Endodermal cell (in vitro differentiated cells): ENCODE results near the gene HMGA1. TPM values are rescaled to one million over a fixed set of nuclear protein-coding genes. Genes with fewer than 3 reads are reported as not detected.
A peak's percentile ranks its signal among the peaks of the same experiment; 100 is the strongest.
"Not testable (repeated sequence)": the region's sequence is repeated elsewhere in the genome, so short reads cannot be mapped to it uniquely, and the experiment has no call there.

Experiments used
- DNase-seq: peaks from one replicate; pipeline ENCODE4 v3.0.0-alpha.2; 2017
- H3K27ac ChIP-seq: 2 replicates; pipeline ENCODE4 v1.5.1; 2013; ENCODE audit warnings: mild to moderate bottlenecking, low read depth, low read length, moderate library complexity
- H3K27me3 ChIP-seq: 2 replicates; pipeline ENCODE4 v1.6.1; 2013; ENCODE audit warnings: mild to moderate bottlenecking, low read length, moderate library complexity; ENCODE audit not compliant: insufficient read depth, control insufficient read depth, poor library complexity, severe bottlenecking
- H3K36me3 ChIP-seq: 2 replicates; pipeline ENCODE4 v1.7.0; 2013; ENCODE audit warnings: mild to moderate bottlenecking, low read length, moderate library complexity; ENCODE audit not compliant: control insufficient read depth, insufficient read depth
- H3K4me1 ChIP-seq: one replicate; pipeline ENCODE4 v1.7.0; 2013; ENCODE audit warnings: low read length; ENCODE audit not compliant: control insufficient read depth, insufficient read depth
- H3K4me3 ChIP-seq: 2 replicates; pipeline ENCODE4 v1.5.1; 2013; ENCODE audit warnings: mild to moderate bottlenecking, low read length, moderate library complexity
- H3K9ac ChIP-seq: 2 replicates; pipeline ENCODE4 v1.6.1; 2013; ENCODE audit warnings: mild to moderate bottlenecking, low read length, moderate library complexity; ENCODE audit not compliant: poor library complexity, severe bottlenecking; ENCODE audit errors: extremely low read depth
- H3K9me3 ChIP-seq: 2 replicates; pipeline ENCODE4 v1.6.1; 2013; ENCODE audit warnings: mild to moderate bottlenecking, low read length, moderate library complexity; ENCODE audit not compliant: control insufficient read depth
- H3K27ac Mint-ChIP-seq: 2 replicates; pipeline ENCODE4 v1.8.0; 2020; ENCODE audit warnings: mixed read lengths
- H3K27me3 Mint-ChIP-seq: 2 replicates; pipeline ENCODE4 v1.8.0; 2021; ENCODE audit warnings: mild to moderate bottlenecking, mixed read lengths; ENCODE audit not compliant: insufficient read depth
- H3K36me3 Mint-ChIP-seq: 2 replicates; pipeline ENCODE4 v1.8.0; 2020; ENCODE audit warnings: low read depth, mixed read lengths
- H3K4me1 Mint-ChIP-seq: 2 replicates; pipeline ENCODE4 v1.8.0; 2020; ENCODE audit warnings: mixed read lengths
- H3K4me3 Mint-ChIP-seq: 2 replicates; pipeline ENCODE4 v1.8.0; 2020; ENCODE audit warnings: mild to moderate bottlenecking, moderate library complexity, mixed read lengths
- H3K9me3 Mint-ChIP-seq: 2 replicates; pipeline ENCODE4 v1.8.0; 2020; ENCODE audit warnings: mild to moderate bottlenecking, mixed read lengths
- CTCF ChIP-seq: fragments of 200-600 bp; sonication (generic); conservative IDR thresholded peaks from 2 replicates; pipeline ENCODE4 v1.5.0; 2021; ENCODE audit warnings: antibody characterized with exemption, mild to moderate bottlenecking
- WGBS, 2 experiments: methylation state at CpG; one replicate each; pipeline versions ENCODE4 v1.1.5 to v1.1.7; 2013; ENCODE audit warnings: missing lambda C conversion rate in 2 of 2, mixed read lengths in 1 of 2; ENCODE audit not compliant: insufficient coverage in 1 of 2, insufficient read length in 1 of 2; 5-methylcytosine and 5-hydroxymethylcytosine counted together
- total RNA-seq, 2 donors: library from RNA; stranded (reverse); fragmentation: NEBNext Ultra II Directional in 1 of 2; extraction: Animal tissue kit (Norgen Biotek cat#: 25700) in 1 of 2; gene quantifications; 2 replicates in 1 of 2; 3 replicates in 1 of 2; pipeline ENCODE4 v1.2.1, GENCODE V29; 2021

The HMGA1 gene
- total RNA-seq, 2 donors from 2014 or later = 1,306 to 1,595 TPM

- 91 to 98% methylated on average over 5 to 7 of the region's 7 CpGs for WGBS, 2 experiments
- Histone ChIP-seq H3K27ac (no peak overlapping the region), H3K9me3 (no peaks in the 10 kb centered on the region), H3K4me1 (peaks cover 14% of the 10 kb centered on the region), H3K27me3 (no peaks in the 10 kb centered on the region), H3K36me3 (peaks cover 60% of the 10 kb centered on the region), H3K4me3 (no peak overlapping the region), H3K9ac (no peak overlapping the region)
- H3K27ac Mint-ChIP-seq = peak overlapping the region; percentile 55
- no peak overlapping the region for H3K4me3 Mint-ChIP-seq
- no peak for DNase-seq
- TF ChIP-seq CTCF = no peak
- H3K36me3 Mint-ChIP-seq = peaks cover 66% of the 10 kb centered on the region
- H3K27me3 Mint-ChIP-seq = no peaks in the 10 kb centered on the region
- no peaks in the 10 kb centered on the region for H3K9me3 Mint-ChIP-seq
- H3K4me1 Mint-ChIP-seq = peaks cover 26% of the 10 kb centered on the region
Measured at GRCh38 chr6:34242252-34243130, 5.8 kb downstream of the HMGA1 start.

- H3K27me3 Mint-ChIP-seq = no peaks in the 10 kb centered on the region
- no peak for TF ChIP-seq CTCF
- peaks cover 14% of the 10 kb centered on the region for H3K4me1 ChIP-seq
- DNase-seq = no peak
- peaks cover 60% of the 10 kb centered on the region for H3K36me3 ChIP-seq
- WGBS, 2 experiments = 88 to 91% methylated on average over 3 to 5 of the region's 5 CpGs
- peak overlapping the region; percentile 72 for H3K27ac Mint-ChIP-seq
- H3K9me3 Mint-ChIP-seq = no peaks in the 10 kb centered on the region
- no peak overlapping the region for H3K9ac ChIP-seq
- H3K27ac ChIP-seq = no peak overlapping the region
- no peaks in the 10 kb centered on the region for H3K9me3 ChIP-seq
- peaks cover 26% of the 10 kb centered on the region for H3K4me1 Mint-ChIP-seq
- no peaks in the 10 kb centered on the region for H3K27me3 ChIP-seq
- H3K4me3 Mint-ChIP-seq = no peak overlapping the region
- peaks cover 66% of the 10 kb centered on the region for H3K36me3 Mint-ChIP-seq
- no peak overlapping the region for H3K4me3 ChIP-seq
Measured at GRCh38 chr6:34243131-34243771, 6.6 kb downstream of the HMGA1 start.

GRCh38 chr6:34243901-34244884 is 7.5 kb downstream of the HMGA1 start:
- Mint-ChIP-seq H3K27ac (peak overlapping the region; percentile 72), H3K4me3 (no peak overlapping the region), H3K27me3 (peaks cover under 1% of the 10 kb centered on the region), H3K9me3 (no peaks in the 10 kb centered on the region), H3K36me3 (peaks cover 58% of the 10 kb centered on the region), H3K4me1 (peaks cover 22% of the 10 kb centered on the region)
- Histone ChIP-seq H3K4me3 (no peak overlapping the region), H3K27ac (peak overlapping the region; percentile 68), H3K36me3 (peaks cover 55% of the 10 kb centered on the region), H3K9me3 (no peaks in the 10 kb centered on the region), H3K27me3 (no peaks in the 10 kb centered on the region), H3K4me1 (peaks cover 14% of the 10 kb centered on the region), H3K9ac (no peak overlapping the region)
- DNase-seq = peak; percentile 74
- TF ChIP-seq CTCF = peak; percentile 60
- WGBS, 2 experiments = 86% methylated on average over 19 of the region's 19 CpGs; no CpG with 5 or more reads in 1 of the 2 experiments

- H3K9me3 ChIP-seq, H3K27ac ChIP-seq, H3K9ac ChIP-seq, H3K9me3 Mint-ChIP-seq, H3K4me3 ChIP-seq, DNase-seq, H3K4me1 ChIP-seq, H3K4me3 Mint-ChIP-seq, H3K27me3 Mint-ChIP-seq, H3K27me3 ChIP-seq: not testable (repeated sequence)
- peaks cover 13% of the 10 kb centered on the region for H3K4me1 Mint-ChIP-seq
- peaks cover 50% of the 10 kb centered on the region for H3K36me3 Mint-ChIP-seq
- 89% methylated on average over 12 of the region's 13 CpGs; no CpG with 5 or more reads in 1 of the 2 experiments for WGBS, 2 experiments
- H3K36me3 ChIP-seq = peaks cover 45% of the 10 kb centered on the region
- H3K27ac Mint-ChIP-seq = peak overlapping the region; percentile 66
Measured at GRCh38 chr6:34245032-34245760, 8.5 kb downstream of the HMGA1 start.
